ENCODE results near the gene P2RY8.
"Not testable (repeated sequence)": the region's sequence is repeated elsewhere in the genome, so short reads cannot be mapped to it uniquely, and the experiment has no call there.

The P2RY8 gene

GRCh38 chrX:1576201-1576992 lies 39.4 kb upstream of the P2RY8 start:
- Histone ChIP-seq H3K36me3 (ENCODE audit: insufficient read depth, insufficient read length, low read length) (no peaks in the 10 kb centered on the region), H3K9me3 (ENCODE audit: insufficient read depth, low read length) (peaks cover 4% of the 10 kb centered on the region; the same call in 1 of the 2 replicates), H3K9ac (ENCODE audit: insufficient read length, low read depth) (no peak overlapping the region), H3K4me3 (ENCODE audit: insufficient read length, low read depth) (no peak overlapping the region), H3K27me3 (ENCODE audit: insufficient read depth, insufficient read length) (peaks cover 7% of the 10 kb centered on the region), H3K4me1 (ENCODE audit: insufficient read depth, insufficient read length) (no peaks in the 10 kb centered on the region)
- TF ChIP-seq SUZ12 (IDR thresholded peaks at IDR 0.05; ENCODE audit: extremely low read depth, insufficient read depth, insufficient read length) = no peak
- no peak for TF ChIP-seq YY1 (IDR thresholded peaks at IDR 0.05; ENCODE audit: insufficient read depth, insufficient read length)
- no peak for TF ChIP-seq ZNF274 (IDR thresholded peaks at IDR 0.05; ENCODE audit: low read depth, low read length)
- DNase-seq (ENCODE audit: low read depth, low spot score) = no peak

- not testable (repeated sequence) for H3K9ac ChIP-seq (ENCODE audit: insufficient read length, low read depth); H3K4me3 ChIP-seq (ENCODE audit: insufficient read length, low read depth); H3K27me3 ChIP-seq (ENCODE audit: insufficient read depth, insufficient read length); H3K4me1 ChIP-seq (ENCODE audit: insufficient read depth, insufficient read length); DNase-seq (ENCODE audit: low read depth, low spot score); H3K36me3 ChIP-seq (ENCODE audit: insufficient read depth, insufficient read length, low read length); H3K9me3 ChIP-seq (ENCODE audit: insufficient read depth, low read length)
These were observed 37.2 kb upstream of the P2RY8 start for GRCh38 chrX:1574181-1574580.

DNA sequence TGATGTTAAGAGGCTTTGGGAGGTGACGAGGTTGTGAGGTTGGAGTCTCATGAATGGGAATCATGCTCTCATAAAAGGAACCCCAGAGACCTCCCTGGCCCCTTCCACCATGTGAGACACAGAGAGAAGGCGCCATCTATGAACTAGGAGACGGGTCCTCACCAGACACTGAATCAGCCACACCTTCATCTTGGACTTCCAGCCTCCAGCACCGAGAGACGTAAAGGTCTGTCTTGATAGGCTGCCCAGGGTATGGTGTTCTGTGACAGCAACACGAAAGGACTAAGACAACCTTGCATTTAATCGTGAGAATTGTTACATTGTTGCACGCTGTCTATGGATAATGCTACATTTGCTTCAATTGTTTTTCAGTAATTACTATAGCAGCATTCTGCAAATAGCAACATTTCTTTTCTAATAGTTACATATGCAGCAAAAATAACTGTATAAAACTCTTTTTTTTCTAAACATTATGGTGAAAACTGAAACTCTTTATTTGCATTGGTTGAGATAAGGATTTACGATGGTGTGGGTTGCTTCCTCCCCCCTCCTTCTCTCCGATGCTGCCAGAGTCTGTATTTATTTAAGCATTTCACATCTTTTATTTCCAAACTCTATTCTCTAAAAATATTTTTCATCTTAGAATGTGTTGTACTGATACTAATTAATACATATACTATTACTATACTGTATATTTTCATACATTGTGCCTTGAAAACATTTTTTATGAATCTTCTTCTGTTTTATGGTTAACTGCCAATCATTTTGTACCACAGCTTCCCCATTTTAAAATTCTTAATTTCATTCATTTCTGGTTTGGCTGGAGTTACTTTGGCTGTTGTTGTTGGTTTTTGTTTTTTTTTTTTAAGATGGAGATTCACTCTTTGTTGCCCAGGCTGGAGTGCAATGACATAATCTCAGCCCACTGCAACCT lies 28.0 kb upstream of the P2RY8 start:
- Histone ChIP-seq H3K4me1 (ENCODE audit: insufficient read depth, insufficient read length) (no peaks in the 10 kb centered on the region), H3K9me3 (ENCODE audit: insufficient read depth, low read length) (no peaks in the 10 kb centered on the region), H3K36me3 (ENCODE audit: insufficient read depth, insufficient read length, low read length) (no peaks in the 10 kb centered on the region), H3K27me3 (ENCODE audit: insufficient read depth, insufficient read length) (no peaks in the 10 kb centered on the region), H3K9ac (ENCODE audit: insufficient read length, low read depth) (no peak overlapping the region), H3K4me3 (ENCODE audit: insufficient read length, low read depth) (no peak overlapping the region)
- no peak for DNase-seq (ENCODE audit: low read depth, low spot score)
- no peak for TF ChIP-seq SUZ12 (IDR thresholded peaks at IDR 0.05; ENCODE audit: extremely low read depth, insufficient read depth, insufficient read length)
- no peak for TF ChIP-seq ZNF274 (IDR thresholded peaks at IDR 0.05; ENCODE audit: low read depth, low read length)
- no peak for TF ChIP-seq YY1 (IDR thresholded peaks at IDR 0.05; ENCODE audit: insufficient read depth, insufficient read length)

- H3K9me3 ChIP-seq (ENCODE audit: insufficient read depth, low read length); H3K4me3 ChIP-seq (ENCODE audit: insufficient read length, low read depth); H3K27me3 ChIP-seq (ENCODE audit: insufficient read depth, insufficient read length); H3K4me1 ChIP-seq (ENCODE audit: insufficient read depth, insufficient read length); H3K9ac ChIP-seq (ENCODE audit: insufficient read length, low read depth); DNase-seq (ENCODE audit: low read depth, low spot score); H3K36me3 ChIP-seq (ENCODE audit: insufficient read depth, insufficient read length, low read length): not testable (repeated sequence)
These were observed 27.1 kb upstream of the P2RY8 start for GRCh38 chrX:1564077-1564476.

DNA sequence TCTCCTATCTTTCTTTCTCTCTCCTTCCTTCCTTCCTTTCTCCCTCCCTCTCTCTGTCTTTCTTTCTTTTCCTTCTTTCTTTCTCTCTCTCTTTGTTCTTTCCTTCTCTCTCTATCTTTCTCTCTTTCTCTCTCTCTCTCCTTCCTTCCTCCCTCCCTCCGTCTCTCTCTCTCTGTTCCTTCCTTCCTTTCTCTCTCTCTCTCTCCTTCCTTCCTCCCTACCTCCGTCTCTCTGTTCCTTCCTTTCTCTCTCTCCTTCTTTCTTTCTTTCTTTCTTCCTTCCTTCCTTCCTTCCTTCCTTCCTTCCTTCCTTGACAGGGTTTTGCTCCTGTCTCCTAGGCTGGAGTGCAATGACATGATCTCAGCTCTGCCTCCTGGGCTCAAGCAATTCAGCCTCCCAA lies 24.2 kb upstream of the P2RY8 start:
- no peak for TF ChIP-seq ZNF274 (IDR thresholded peaks at IDR 0.05; ENCODE audit: low read depth, low read length)
- Histone ChIP-seq H3K27me3 (ENCODE audit: insufficient read depth, insufficient read length) (no peaks in the 10 kb centered on the region), H3K9me3 (ENCODE audit: insufficient read depth, low read length) (no peaks in the 10 kb centered on the region), H3K4me3 (ENCODE audit: insufficient read length, low read depth) (no peak overlapping the region), H3K36me3 (ENCODE audit: insufficient read depth, insufficient read length, low read length) (no peaks in the 10 kb centered on the region), H3K9ac (ENCODE audit: insufficient read length, low read depth) (no peak overlapping the region), H3K4me1 (ENCODE audit: insufficient read depth, insufficient read length) (no peaks in the 10 kb centered on the region)
- no peak for DNase-seq (ENCODE audit: low read depth, low spot score)

- Histone ChIP-seq H3K4me3 (ENCODE audit: insufficient read length, low read depth) (no peak overlapping the region), H3K4me1 (ENCODE audit: insufficient read depth, insufficient read length) (no peaks in the 10 kb centered on the region), H3K36me3 (ENCODE audit: insufficient read depth, insufficient read length, low read length) (no peaks in the 10 kb centered on the region), H3K27me3 (ENCODE audit: insufficient read depth, insufficient read length) (no peaks in the 10 kb centered on the region), H3K9ac (ENCODE audit: insufficient read length, low read depth) (no peak overlapping the region), H3K9me3 (ENCODE audit: insufficient read depth, low read length) (peaks cover 4% of the 10 kb centered on the region; the same call in 1 of the 2 replicates)
- TF ChIP-seq YY1 (IDR thresholded peaks at IDR 0.05; ENCODE audit: insufficient read depth, insufficient read length) (no peak), SUZ12 (IDR thresholded peaks at IDR 0.05; ENCODE audit: extremely low read depth, insufficient read depth, insufficient read length) (no peak), ZNF274 (IDR thresholded peaks at IDR 0.05; ENCODE audit: low read depth, low read length) (no peak)
- no peak for DNase-seq (ENCODE audit: low read depth, low spot score)
These were observed 21.9 kb upstream of the P2RY8 start for GRCh38 chrX:1558761-1559468.

DNA sequence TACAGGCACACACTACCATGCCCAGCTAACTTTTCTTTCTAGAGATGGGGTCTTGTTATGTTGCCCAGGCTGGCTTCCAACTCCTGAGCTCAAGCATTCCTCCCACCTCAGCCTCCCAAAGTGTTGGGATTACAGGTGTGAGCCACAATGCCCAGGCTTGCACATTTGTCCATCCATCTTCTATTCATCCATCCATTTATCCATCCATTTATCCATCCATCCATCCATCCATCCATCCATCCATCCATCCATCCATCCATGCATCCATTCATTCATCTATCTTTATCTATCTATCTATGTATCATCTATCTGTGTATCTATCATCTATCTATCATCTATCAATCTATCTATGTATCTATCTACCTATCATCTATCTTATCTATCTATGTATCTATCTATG lies 20.5 kb upstream of the P2RY8 start:
- DNase-seq (ENCODE audit: low read depth, low spot score); H3K9me3 ChIP-seq (ENCODE audit: insufficient read depth, low read length); H3K36me3 ChIP-seq (ENCODE audit: insufficient read depth, insufficient read length, low read length); H3K9ac ChIP-seq (ENCODE audit: insufficient read length, low read depth); H3K4me3 ChIP-seq (ENCODE audit: insufficient read length, low read depth); H3K27me3 ChIP-seq (ENCODE audit: insufficient read depth, insufficient read length); H3K4me1 ChIP-seq (ENCODE audit: insufficient read depth, insufficient read length): not testable (repeated sequence)

All from NT2/D1 (cell line).